Stimulated activated naive B cell treated with anti-CD40 and anti-IgM and Interleukin-4, amounts not matched to agents 10 μg/mL and 1 μg/mL and 100 μg/mL, for 72 hours (primary cell): Measurements from ENCODE around the gene CCDC187.

Source experiments
- ATAC-seq, 2 donors: fragments of 150-1000 bp; cut with Tn5 transposase; replicated peaks; 2 replicates each; pipeline ENCODE4 v1.10.0; 2021; ENCODE audit warnings: moderate library complexity in 1 of 2
- DNase-seq: peaks from one replicate; pipeline ENCODE4 v3.0.0; 2021
- H3K27ac Mint-ChIP-seq: one replicate; pipeline ENCODE4 v1.8.0; 2022; ENCODE audit warnings: mild to moderate bottlenecking, mixed read lengths
- H3K27me3 Mint-ChIP-seq, 2 donors: one replicate each; pipeline ENCODE4 v1.8.0; 2022; ENCODE audit warnings: mixed read lengths in 2 of 2
- H3K36me3 Mint-ChIP-seq, 2 donors: one replicate each; pipeline ENCODE4 v1.8.0; 2022; ENCODE audit warnings: mixed read lengths in 2 of 2, mild to moderate bottlenecking in 1 of 2
- H3K4me1 Mint-ChIP-seq, 2 donors: one replicate each; pipeline ENCODE4 v1.8.0; 2022; ENCODE audit warnings: mixed read lengths in 2 of 2, mild to moderate bottlenecking in 1 of 2
- H3K4me3 Mint-ChIP-seq, 2 donors: one replicate each; pipeline ENCODE4 v1.8.0; 2022; ENCODE audit warnings: mild to moderate bottlenecking in 2 of 2, mixed read lengths in 2 of 2, moderate library complexity in 1 of 2
- H3K9me3 Mint-ChIP-seq, 2 donors: one replicate each; pipeline ENCODE4 v1.8.0; 2022; ENCODE audit warnings: mixed read lengths in 2 of 2, mild to moderate bottlenecking in 1 of 2

The CCDC187 gene

DNA sequence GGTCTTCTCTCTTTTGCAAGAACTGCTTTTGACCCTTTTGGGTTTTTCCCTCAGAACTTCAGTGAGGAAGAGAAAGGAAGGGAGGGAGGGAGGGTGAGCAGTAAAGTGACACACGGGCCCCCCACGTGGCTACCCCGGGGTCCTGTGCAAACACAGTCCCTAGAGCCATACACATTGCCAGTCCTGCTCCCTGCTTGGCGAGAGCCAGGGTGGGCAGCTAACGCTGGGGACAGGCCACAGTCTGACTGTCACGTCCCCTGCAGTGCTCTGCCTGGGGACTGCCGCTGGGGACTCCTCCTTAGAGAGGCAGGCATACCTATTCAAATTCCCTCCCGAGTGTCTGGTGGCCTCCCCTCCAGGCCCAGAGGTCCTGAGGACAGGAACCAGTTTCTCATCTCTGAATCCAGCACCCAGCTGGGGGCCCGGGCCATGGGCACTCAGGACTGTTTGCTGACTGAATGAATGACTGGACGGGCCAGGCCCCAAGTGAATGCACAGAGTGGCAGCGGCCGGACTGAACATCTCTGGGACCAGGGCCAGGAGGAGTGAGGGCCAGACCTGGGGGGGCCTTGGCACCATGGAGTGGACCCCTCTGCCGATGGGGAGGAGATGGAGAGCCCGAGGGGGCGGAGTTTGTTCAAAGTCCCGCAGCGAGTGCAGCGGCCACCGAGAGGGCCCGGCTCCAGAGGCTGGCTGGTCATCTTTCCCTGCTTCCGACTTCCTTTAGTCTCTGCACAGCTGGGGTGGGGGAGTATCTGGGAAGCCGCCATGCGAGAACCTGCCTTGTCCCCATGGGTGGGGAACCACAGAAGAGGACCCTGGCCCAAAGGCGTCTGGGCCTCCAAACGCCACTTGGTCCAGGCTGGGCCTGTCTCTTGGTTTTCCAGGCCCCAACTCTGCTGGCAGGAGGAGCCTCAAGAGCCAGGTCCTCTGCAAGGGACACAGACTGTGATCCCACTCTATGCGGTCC is 5.8 kb downstream of the CCDC187 start:
- no peak overlapping the region for H3K4me3 Mint-ChIP-seq
- no peaks in the 10 kb centered on the region for H3K27me3 Mint-ChIP-seq
- no peak for DNase-seq
- no peaks in the 10 kb centered on the region for H3K36me3 Mint-ChIP-seq
- H3K9me3 Mint-ChIP-seq: no peaks in the 10 kb centered on the region
- H3K27ac Mint-ChIP-seq: no peak overlapping the region
- peaks cover 3 to 5% of the 10 kb centered on the region in 2 donors for H3K4me1 Mint-ChIP-seq
- ATAC-seq: no peak

DNA sequence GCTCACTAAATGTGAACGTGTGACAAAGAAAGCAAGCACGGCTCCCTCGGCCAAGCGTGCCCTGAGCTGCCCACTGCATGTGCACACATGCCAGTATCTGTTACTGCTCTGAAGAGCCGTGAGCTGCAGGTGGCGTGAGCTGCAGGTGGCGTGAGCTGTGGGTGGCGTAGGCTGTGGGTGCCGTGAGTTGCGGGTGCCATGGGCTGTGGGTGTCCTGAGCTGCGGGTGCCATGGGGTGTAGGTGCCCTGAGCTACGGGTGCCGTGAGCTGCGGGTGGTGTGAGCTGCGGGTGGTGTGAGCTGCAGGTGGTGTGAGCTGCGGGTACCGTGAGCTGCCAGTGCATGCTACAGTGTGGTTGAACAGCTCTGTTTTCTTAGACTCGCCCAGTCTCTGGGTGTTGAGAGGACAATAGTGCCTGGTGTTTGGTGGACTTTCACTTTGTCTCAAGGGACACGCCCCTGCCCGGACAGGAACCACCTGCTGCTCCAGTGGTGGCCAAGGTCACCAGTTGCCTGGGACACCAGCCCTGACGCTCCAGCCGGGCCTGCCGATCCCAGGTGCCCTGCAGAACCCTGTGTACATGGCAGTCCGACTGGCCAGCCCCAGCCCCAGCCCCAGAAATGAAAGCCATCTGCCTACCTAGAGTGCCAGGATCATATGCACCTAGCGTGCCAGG is 6.7 kb downstream of the CCDC187 start:
- no peaks in the 10 kb centered on the region for H3K36me3 Mint-ChIP-seq
- H3K9me3 Mint-ChIP-seq: no peaks in the 10 kb centered on the region
- H3K4me3 Mint-ChIP-seq: no peak overlapping the region
- peaks cover 3 to 5% of the 10 kb centered on the region in 2 donors for H3K4me1 Mint-ChIP-seq
- H3K27me3 Mint-ChIP-seq: no peaks in the 10 kb centered on the region
- DNase-seq (no peak), ATAC-seq (peak; percentile 16 to 36)
- no peak overlapping the region for H3K27ac Mint-ChIP-seq

- no peak overlapping the region for H3K4me3 Mint-ChIP-seq
- no peak for ATAC-seq
- no peak overlapping the region for H3K27ac Mint-ChIP-seq
- peaks cover 3 to 5% of the 10 kb centered on the region in 2 donors for H3K4me1 Mint-ChIP-seq
- no peaks in the 10 kb centered on the region for H3K27me3 Mint-ChIP-seq
- H3K9me3 Mint-ChIP-seq: no peaks in the 10 kb centered on the region
- no peak for DNase-seq
- no peaks in the 10 kb centered on the region for H3K36me3 Mint-ChIP-seq
These were observed 7.4 kb downstream of the CCDC187 start for GRCh38 chr9:136296434-136297015.

- Mint-ChIP-seq H3K27me3 (no peaks in the 10 kb centered on the region), H3K36me3 (no peaks in the 10 kb centered on the region), H3K9me3 (no peaks in the 10 kb centered on the region), H3K27ac (no peak overlapping the region), H3K4me3 (no peak overlapping the region), H3K4me1 (peaks cover 3 to 5% of the 10 kb centered on the region in 2 donors)
- no peak for DNase-seq
- ATAC-seq: no peak
These were observed 8.1 kb downstream of the CCDC187 start for GRCh38 chr9:136295542-136296433.

- DNase-seq: no peak
- H3K27ac Mint-ChIP-seq: no peak overlapping the region
- H3K4me3 Mint-ChIP-seq: no peak overlapping the region
- no peaks in the 10 kb centered on the region for H3K36me3 Mint-ChIP-seq
- H3K9me3 Mint-ChIP-seq: no peaks in the 10 kb centered on the region
- H3K27me3 Mint-ChIP-seq: no peaks in the 10 kb centered on the region
- peaks cover 3 to 5% of the 10 kb centered on the region in 2 donors for H3K4me1 Mint-ChIP-seq
- no peak for ATAC-seq
These were observed 8.8 kb downstream of the CCDC187 start for GRCh38 chr9:136295055-136295454.

- H3K36me3 Mint-ChIP-seq: no peaks in the 10 kb centered on the region
- no peaks in the 10 kb centered on the region for H3K9me3 Mint-ChIP-seq
- H3K4me1 Mint-ChIP-seq: peaks cover 3 to 5% of the 10 kb centered on the region in 2 donors
- H3K27ac Mint-ChIP-seq: no peak overlapping the region
- ATAC-seq: no peak
- DNase-seq: no peak
- no peak overlapping the region for H3K4me3 Mint-ChIP-seq
- no peaks in the 10 kb centered on the region for H3K27me3 Mint-ChIP-seq
These were observed 9.5 kb downstream of the CCDC187 start for GRCh38 chr9:136294437-136294836.

- DNase-seq: no peak
- peaks cover 3 to 5% of the 10 kb centered on the region in 2 donors for H3K4me1 Mint-ChIP-seq
- H3K27ac Mint-ChIP-seq: no peak overlapping the region
- H3K36me3 Mint-ChIP-seq: no peaks in the 10 kb centered on the region
- no peak for ATAC-seq
- H3K27me3 Mint-ChIP-seq: no peaks in the 10 kb centered on the region
- no peaks in the 10 kb centered on the region for H3K9me3 Mint-ChIP-seq
- H3K4me3 Mint-ChIP-seq: no peak overlapping the region
These were observed 10.3 kb downstream of the CCDC187 start for GRCh38 chr9:136293476-136294077.

DNA sequence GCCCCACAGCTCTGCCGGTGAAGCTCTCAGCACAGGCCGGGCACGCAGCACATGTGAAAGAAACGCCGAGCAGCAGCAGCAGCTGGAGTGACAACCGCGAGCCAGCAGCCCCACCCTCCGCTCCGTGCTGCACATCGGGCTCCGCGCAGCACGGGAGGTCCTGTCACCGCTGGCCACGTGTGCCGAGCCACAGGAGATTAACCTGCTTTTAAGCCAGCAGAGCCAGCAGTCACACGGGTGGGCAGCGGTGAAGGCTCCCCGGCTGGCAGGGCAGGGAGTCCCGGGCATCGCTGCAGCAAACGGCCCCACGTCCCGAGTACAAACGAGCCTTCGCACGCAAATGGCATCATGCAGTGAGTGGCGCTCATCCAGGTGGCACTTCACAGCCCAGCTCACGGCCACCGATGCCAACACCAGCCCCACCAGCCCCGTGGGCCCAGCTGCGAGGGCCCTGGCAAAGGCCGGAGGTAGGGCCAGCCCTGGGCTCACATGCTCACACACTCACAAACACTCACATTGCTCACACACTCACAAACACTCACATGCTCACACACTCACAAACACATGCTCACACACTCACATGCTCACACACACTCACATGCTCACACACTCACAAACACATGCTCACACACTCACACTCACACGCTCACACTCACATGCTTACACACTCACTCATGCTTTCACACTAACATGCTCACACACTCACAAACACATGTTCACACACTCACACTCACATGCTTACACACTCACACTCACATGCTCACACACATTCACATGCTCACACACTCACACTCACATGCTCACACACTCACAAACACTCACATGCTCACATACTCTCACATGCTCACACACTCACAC is 11.1 kb downstream of the CCDC187 start:
- DNase-seq: no peak
- Mint-ChIP-seq H3K36me3 (no peaks in the 10 kb centered on the region), H3K27ac (no peak overlapping the region), H3K4me1 (peaks cover 3 to 5% of the 10 kb centered on the region in 2 donors), H3K4me3 (no peak overlapping the region), H3K9me3 (no peaks in the 10 kb centered on the region), H3K27me3 (no peaks in the 10 kb centered on the region)
- ATAC-seq: no peak

- Mint-ChIP-seq H3K27me3 (peaks cover 5% of the 10 kb centered on the region in 2 donors), H3K36me3 (no peaks in the 10 kb centered on the region), H3K27ac (no peak overlapping the region), H3K9me3 (no peaks in the 10 kb centered on the region), H3K4me1 (peaks cover 0 to 3% of the 10 kb centered on the region in 2 donors), H3K4me3 (no peak overlapping the region)
- DNase-seq: no peak
- ATAC-seq: no peak
These were observed 11.8 kb downstream of the CCDC187 start for GRCh38 chr9:136292026-136292538.

- no peaks in the 10 kb centered on the region for H3K9me3 Mint-ChIP-seq
- H3K4me1 Mint-ChIP-seq: no peaks in the 10 kb centered on the region
- no peak overlapping the region for H3K27ac Mint-ChIP-seq
- no peaks in the 10 kb centered on the region for H3K36me3 Mint-ChIP-seq
- DNase-seq (no peak), ATAC-seq (no peak)
- no peak overlapping the region for H3K4me3 Mint-ChIP-seq
- H3K27me3 Mint-ChIP-seq: peaks cover 5 to 8% of the 10 kb centered on the region in 2 donors
These were observed 12.4 kb downstream of the CCDC187 start for GRCh38 chr9:136291306-136292025.

- DNase-seq (no peak), ATAC-seq (no peak)
- Mint-ChIP-seq H3K27ac (no peak overlapping the region), H3K4me3 (no peak overlapping the region), H3K27me3 (peaks cover 5 to 8% of the 10 kb centered on the region in 2 donors), H3K36me3 (no peaks in the 10 kb centered on the region), H3K4me1 (no peaks in the 10 kb centered on the region), H3K9me3 (no peaks in the 10 kb centered on the region)
These were observed 13.3 kb downstream of the CCDC187 start for GRCh38 chr9:136290508-136291000.
